AG09319 (cell line): ENCODE results near the gene OR8B3.
"Not testable (repeated sequence)": the region's sequence is repeated elsewhere in the genome, so short reads cannot be mapped to it uniquely, and the experiment has no call there.

Source experiments
- DNase-seq: peaks from one replicate; pipeline ENCODE4 v3.0.0-alpha.2; 2010; ENCODE audit warnings: low read depth; ENCODE audit errors: extremely low read depth
- CTCF ChIP-seq: IDR thresholded peaks from 2 replicates; pipeline ENCODE4 v1.5.1; 2011; ENCODE audit warnings: low read depth, mild to moderate bottlenecking, inconsistent platforms, low read length, moderate library complexity

OR8B3 gene

DNA sequence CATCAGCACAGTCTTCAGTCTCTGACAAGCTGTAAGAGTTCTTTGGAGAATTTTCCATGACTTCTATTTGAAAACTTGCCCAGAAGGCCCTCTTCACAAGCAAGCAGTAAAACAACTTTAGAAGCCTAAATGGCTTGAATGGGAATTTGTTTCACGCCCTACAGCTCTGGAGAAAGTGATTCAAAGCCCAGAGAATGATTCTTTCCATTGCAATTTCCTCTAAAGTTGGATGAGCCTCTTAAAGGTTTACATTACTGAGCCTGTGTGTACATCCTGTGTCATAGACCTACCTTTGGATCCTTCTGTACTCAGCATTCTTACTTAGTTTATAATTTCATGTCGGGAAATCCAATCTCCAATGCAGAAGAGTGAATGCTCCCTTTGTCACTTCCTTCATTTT is 6.8 kb upstream of the OR8B3 start:
- DNase-seq: no peak
- TF ChIP-seq CTCF: no peak

GRCh38 chr11:124403186-124403585 is 4.4 kb upstream of the OR8B3 start:
- DNase-seq: not testable (repeated sequence)

GRCh38 chr11:124402326-124402922 is 3.6 kb upstream of the OR8B3 start:
- TF ChIP-seq CTCF: peak; percentile 85
- DNase-seq: peak; percentile 69

GRCh38 chr11:124396847-124397246 is 2.0 kb downstream of the OR8B3 start:
- not testable (repeated sequence) for DNase-seq

DNA sequence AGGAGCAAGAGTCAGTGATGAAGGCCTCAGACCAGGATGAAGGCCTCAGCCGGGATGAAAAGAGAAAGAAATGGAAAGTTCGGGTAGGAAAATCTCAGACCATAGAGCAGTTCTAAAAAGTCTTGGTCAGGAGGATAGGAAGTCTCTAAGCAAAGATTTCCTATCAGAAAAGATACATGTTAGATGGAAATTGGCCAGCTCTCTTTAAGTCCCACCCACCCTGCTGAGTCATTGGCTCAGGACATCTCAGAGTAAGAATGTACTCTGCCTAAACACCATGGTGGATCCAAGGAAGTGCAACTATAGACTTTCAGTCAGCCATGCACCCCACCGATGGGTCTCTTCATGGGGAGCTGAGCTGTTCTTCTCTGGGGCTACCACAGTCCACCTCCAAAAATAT is 4.4 kb downstream of the OR8B3 start:
- DNase-seq: no peak
- no peak for TF ChIP-seq CTCF

- TF ChIP-seq CTCF: no peak
- DNase-seq: no peak
Observed at GRCh38 chr11:124384399-124384798, 14.4 kb downstream of the OR8B3 start, which contains the start of gene OR8B2. TSS of gene OR8B2 (minus strand) at chr11:124384499. CDS start at chr11:124383343, 1,156 bp downstream.

GRCh38 chr11:124382857-124383256 is 16.0 kb downstream of the OR8B3 start:
- not testable (repeated sequence) for DNase-seq

DNA sequence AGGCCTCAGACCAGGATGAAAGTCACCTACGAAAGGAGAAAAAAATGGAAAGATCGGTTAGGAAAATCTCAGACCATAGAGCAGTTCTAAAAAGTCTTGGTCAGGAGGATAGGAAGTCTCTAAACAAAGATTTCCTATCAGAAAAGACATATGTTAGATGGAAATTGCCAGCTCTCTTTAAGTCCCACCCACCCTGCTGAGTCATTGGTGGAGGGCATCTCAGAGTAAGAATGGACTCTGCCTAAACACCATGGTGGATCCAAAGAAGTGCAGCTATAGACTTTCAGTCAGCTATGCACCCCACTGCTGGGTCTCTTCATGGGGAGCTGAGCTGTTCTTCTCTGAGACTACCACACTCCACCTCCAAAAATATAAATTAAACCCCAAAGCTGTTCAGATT is 18.2 kb downstream of the OR8B3 start:
- no peak for DNase-seq
- no peak for TF ChIP-seq CTCF

GRCh38 chr11:124376280-124376679 is 22.5 kb downstream of the OR8B3 start:
- no peak for TF ChIP-seq CTCF
- no peak for DNase-seq
